Measurements from ENCODE around the gene PARD3B.
"Not testable (repeated sequence)": the region's sequence is repeated elsewhere in the genome, so short reads cannot be mapped to it uniquely, and the experiment has no call there.

- TF ChIP-seq CTCF (IDR thresholded peaks at IDR 0.05; ENCODE audit: low read depth, low read length, poor library complexity, severe bottlenecking); EZH2phosphoT487 (IDR thresholded peaks at IDR 0.05; ENCODE audit: borderline replicate concordance, low read length): not testable (repeated sequence)
Observed at GRCh38 chr2:204559358-204559757, 14.1 kb downstream of the PARD3B start.
